ENCODE results near the gene VAT1L.

DNA sequence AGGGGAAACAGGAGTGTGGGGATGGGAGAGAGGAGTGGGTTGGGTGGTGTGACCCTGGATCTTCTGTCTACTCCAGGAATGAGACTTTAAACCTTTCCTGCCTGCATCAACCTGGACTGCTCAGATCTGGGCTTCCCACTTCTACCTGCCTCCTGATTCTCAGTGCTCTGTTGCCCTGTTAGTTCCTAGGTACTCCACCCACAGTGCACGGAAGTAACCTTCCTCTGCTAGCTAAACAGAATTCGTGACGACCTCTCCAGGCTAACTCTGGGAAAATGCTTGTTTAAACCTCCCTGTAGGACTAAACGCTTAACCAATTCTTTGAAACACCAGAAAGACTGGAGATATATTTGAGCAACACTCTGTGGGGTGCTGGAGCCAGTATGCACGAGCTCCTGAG is 150.5 kb downstream of the VAT1L start:
- TF ChIP-seq, protein P1, sequence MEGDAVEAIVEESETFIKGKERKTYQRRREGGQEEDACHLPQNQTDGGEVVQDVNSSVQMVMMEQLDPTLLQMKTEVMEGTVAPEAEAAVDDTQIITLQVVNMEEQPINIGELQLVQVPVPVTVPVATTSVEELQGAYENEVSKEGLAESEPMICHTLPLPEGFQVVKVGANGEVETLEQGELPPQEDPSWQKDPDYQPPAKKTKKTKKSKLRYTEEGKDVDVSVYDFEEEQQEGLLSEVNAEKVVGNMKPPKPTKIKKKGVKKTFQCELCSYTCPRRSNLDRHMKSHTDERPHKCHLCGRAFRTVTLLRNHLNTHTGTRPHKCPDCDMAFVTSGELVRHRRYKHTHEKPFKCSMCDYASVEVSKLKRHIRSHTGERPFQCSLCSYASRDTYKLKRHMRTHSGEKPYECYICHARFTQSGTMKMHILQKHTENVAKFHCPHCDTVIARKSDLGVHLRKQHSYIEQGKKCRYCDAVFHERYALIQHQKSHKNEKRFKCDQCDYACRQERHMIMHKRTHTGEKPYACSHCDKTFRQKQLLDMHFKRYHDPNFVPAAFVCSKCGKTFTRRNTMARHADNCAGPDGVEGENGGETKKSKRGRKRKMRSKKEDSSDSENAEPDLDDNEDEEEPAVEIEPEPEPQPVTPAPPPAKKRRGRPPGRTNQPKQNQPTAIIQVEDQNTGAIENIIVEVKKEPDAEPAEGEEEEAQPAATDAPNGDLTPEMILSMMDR (IDR thresholded peaks at IDR 0.05; ENCODE audit: low read length), result no peak
- no peak for TF ChIP-seq EZH2 (IDR thresholded peaks at IDR 0.05; ENCODE audit: borderline replicate concordance, low read length)

Data from OCI-LY1 (cell line).